ENCODE results near the gene PPP1R7.

The PPP1R7 gene

DNA sequence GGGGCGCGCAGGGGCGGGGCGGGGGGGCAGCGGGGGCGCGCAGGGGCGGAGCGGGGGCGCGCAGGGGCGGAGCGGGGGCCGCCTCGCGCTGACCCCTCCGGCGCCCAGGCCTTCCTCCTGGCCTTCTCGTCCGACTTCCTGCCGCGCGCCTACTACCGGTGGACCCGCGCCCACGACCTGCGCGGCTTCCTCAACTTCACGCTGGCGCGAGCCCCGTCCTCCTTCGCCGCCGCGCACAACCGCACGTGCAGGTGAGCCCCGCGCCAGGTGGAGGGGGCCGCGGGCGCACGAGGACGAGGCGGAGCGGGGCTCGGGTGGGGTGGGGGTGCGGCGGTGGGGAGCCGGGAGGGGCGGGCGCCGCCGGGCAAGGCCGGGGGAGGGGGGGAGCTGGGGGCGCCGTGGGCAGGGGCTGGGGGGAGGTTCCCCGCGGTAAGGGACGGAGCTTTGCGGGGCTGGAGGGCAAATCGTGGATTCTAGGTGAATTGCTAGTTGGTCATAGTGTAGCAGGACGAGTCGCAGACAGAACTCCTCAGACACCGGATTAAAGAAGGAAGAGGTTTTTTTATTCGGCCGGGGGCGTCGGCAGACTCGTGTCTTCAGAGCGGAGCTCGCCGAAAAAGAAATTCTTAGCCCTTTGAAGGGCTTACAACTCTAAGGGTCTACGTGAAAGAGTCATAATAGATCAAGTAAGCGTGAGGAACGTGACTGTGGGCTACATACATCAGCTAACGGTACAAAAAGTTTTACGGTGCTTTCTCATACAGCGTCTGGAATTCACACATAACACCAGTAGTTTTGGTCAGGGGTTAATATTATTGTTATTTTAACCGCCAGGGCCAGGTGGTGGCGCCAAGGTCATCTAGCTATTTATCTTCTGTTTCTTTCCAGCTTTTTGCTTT lies 68.1 kb downstream of the PPP1R7 start:
- H3K4me1 Mint-ChIP-seq, result peaks cover 22% of the 10 kb centered on the region
- peak overlapping the region; percentile 27 to 86 (median 72) for H3K27ac Mint-ChIP-seq
- peak overlapping the region; percentile 84 to 90 (median 88) for H3K4me3 Mint-ChIP-seq
- H3K9me3 Mint-ChIP-seq, result no peaks in the 10 kb centered on the region
- peaks cover 3% of the 10 kb centered on the region for H3K36me3 Mint-ChIP-seq (ENCODE audit: low read depth)
- peaks cover 9% of the 10 kb centered on the region for H3K27me3 Mint-ChIP-seq (ENCODE audit: low read depth)
- TF ChIP-seq, protein P1, sequence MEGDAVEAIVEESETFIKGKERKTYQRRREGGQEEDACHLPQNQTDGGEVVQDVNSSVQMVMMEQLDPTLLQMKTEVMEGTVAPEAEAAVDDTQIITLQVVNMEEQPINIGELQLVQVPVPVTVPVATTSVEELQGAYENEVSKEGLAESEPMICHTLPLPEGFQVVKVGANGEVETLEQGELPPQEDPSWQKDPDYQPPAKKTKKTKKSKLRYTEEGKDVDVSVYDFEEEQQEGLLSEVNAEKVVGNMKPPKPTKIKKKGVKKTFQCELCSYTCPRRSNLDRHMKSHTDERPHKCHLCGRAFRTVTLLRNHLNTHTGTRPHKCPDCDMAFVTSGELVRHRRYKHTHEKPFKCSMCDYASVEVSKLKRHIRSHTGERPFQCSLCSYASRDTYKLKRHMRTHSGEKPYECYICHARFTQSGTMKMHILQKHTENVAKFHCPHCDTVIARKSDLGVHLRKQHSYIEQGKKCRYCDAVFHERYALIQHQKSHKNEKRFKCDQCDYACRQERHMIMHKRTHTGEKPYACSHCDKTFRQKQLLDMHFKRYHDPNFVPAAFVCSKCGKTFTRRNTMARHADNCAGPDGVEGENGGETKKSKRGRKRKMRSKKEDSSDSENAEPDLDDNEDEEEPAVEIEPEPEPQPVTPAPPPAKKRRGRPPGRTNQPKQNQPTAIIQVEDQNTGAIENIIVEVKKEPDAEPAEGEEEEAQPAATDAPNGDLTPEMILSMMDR (IDR thresholded peaks at IDR 0.05; ENCODE audit: unreplicated experiment in 3 of 3), result peak; percentile 8 to 19 (median 10)

DNA sequence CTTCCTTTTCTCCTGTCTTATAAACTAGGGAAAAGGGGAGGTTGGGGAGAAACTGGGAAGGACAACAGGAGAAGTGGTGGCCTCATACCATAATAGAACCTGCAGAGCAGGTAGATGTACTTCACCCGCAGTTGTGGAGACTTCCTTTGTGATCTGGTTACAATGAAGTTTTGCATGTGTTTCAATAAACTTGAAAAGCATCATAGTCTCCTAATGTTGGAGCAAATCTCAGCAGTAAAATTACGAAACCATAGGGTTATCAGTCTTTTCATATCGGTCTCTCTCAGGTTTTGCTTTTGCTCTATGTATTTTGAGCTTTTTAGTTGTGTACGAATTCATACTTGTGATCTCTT lies 68.7 kb downstream of the PPP1R7 start:
- TF ChIP-seq, protein P1 (IDR thresholded peaks at IDR 0.05; ENCODE audit: unreplicated experiment in 3 of 3), result no peak
- Mint-ChIP-seq H3K27ac (peak overlapping the region; percentile 27 to 86 (median 72)), H3K27me3 (ENCODE audit: low read depth) (peaks cover 6% of the 10 kb centered on the region), H3K9me3 (no peaks in the 10 kb centered on the region), H3K4me3 (peak overlapping the region; percentile 84 to 90 (median 88)), H3K4me1 (peaks cover 23% of the 10 kb centered on the region), H3K36me3 (ENCODE audit: low read depth) (peaks cover 3% of the 10 kb centered on the region)

DNA sequence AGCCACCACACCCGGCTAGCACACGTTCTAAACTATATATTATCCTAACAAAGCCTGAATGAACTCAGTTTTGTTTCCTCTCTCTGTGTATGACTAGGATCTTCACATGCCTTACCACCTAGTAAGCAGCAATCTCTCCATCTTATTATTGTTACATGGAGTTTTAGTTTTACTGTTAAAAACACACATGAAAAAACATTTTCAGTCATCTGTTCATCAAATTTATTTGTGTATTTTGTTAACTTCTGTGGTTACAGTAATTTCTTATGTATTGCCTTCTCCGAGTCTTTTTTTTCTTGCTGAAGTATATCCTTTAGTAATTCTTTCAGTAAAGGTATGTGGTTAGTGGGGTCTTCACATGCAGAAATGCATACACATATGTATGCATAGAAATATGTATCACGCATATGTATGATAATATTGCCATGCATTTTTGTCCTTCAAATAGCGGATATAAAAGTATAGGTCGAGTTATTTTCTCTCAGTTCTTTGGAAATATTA lies 69.6 kb downstream of the PPP1R7 start:
- H3K9me3 Mint-ChIP-seq, result no peaks in the 10 kb centered on the region
- no peak overlapping the region for H3K27ac Mint-ChIP-seq
- peaks cover 6% of the 10 kb centered on the region for H3K27me3 Mint-ChIP-seq (ENCODE audit: low read depth)
- H3K4me3 Mint-ChIP-seq, result peak overlapping the region; percentile 64 to 90 (median 84)
- peaks cover 32% of the 10 kb centered on the region for H3K4me1 Mint-ChIP-seq
- TF ChIP-seq, protein P1 (IDR thresholded peaks at IDR 0.05; ENCODE audit: unreplicated experiment in 3 of 3), result no peak
- H3K36me3 Mint-ChIP-seq (ENCODE audit: low read depth), result peaks cover 6% of the 10 kb centered on the region

DNA sequence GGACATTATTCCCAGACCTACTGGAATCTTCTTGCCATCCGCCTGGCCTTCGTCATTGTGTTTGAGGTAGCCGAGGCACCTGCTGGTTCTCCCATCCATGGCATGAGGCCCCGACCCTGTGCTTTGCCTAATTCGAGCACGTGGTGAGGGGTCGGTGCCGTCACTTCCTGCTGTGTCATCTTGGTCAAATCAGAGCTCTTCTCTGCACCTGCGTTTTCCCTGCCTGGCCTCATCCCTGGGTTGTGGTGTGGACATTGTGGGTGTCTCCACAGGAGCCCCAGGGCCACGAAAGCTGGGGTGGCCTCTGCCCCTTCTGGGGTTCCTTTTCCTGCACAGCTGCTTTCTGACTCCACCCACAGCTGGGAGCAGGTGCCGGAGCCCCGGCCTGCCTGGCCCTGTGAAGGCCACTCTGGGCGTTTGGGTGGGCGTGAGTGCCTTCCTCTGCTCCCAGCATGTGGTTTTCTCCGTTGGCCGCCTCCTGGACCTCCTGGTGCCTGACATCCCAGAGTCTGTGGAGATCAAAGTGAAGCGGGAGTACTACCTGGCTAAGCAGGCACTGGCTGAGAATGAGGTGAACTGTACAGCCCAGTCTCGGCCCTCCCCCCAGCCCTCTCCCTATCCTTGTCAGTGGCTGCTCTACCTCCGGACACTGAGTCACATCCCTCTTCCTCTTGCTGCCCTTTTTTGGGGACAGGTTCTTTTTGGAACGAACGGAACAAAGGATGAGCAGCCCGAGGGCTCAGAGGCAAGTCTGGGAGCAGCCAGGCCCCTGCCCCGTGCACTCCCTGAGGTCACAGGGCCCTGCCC lies 73.1 kb downstream of the PPP1R7 start:
- TF ChIP-seq, protein P1 (IDR thresholded peaks at IDR 0.05; ENCODE audit: unreplicated experiment in 3 of 3), result no peak
- H3K36me3 Mint-ChIP-seq (ENCODE audit: low read depth), result peaks cover 27% of the 10 kb centered on the region
- H3K4me3 Mint-ChIP-seq, result no peak overlapping the region
- H3K27me3 Mint-ChIP-seq (ENCODE audit: low read depth), result peaks cover 5% of the 10 kb centered on the region
- H3K9me3 Mint-ChIP-seq, result no peaks in the 10 kb centered on the region
- H3K4me1 Mint-ChIP-seq, result peaks cover 43% of the 10 kb centered on the region
- no peak overlapping the region for H3K27ac Mint-ChIP-seq

DNA sequence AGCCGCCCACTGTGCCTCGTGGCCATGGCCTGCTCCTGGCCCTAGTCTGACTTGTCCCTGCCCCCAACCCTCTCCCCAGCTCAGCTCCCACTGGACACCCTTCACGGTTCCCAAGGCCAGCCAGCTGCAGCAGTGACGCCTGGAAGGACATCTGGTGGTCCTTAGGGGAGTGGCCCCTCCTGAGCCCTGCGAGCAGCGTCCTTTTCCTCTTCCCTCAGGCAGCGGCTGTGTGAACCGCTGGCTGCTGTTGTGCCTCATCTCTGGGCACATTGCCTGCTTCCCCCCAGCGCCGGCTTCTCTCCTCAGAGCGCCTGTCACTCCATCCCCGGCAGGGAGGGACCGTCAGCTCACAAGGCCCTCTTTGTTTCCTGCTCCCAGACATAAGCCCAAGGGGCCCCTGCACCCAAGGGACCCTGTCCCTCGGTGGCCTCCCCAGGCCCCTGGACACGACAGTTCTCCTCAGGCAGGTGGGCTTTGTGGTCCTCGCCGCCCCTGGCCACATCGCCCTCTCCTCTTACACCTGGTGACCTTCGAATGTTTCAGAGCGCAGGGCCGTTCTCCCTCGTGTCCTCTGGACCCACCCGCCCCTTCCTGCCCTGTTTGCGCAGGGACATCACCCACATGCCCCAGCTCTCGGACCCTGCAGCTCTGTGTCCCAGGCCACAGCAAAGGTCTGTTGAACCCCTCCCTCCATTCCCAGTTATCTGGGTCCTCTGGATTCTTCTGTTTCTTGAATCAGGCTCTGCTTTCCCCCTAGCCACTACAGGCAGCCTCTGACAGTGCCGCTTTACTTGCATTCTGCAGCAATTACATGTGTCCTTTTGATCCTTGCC lies 74.0 kb downstream of the PPP1R7 start:
- Mint-ChIP-seq H3K27me3 (ENCODE audit: low read depth) (no peaks in the 10 kb centered on the region), H3K27ac (peak overlapping the region; percentile 6 to 22 (median 14)), H3K4me3 (no peak overlapping the region), H3K4me1 (peaks cover 35% of the 10 kb centered on the region), H3K9me3 (no peaks in the 10 kb centered on the region), H3K36me3 (ENCODE audit: low read depth) (peaks cover 32% of the 10 kb centered on the region)
- TF ChIP-seq, protein P1 (IDR thresholded peaks at IDR 0.05; ENCODE audit: unreplicated experiment in 3 of 3), result no peak

Data from nephron (organoid).